Activated CD8-positive, alpha-beta T cell treated with anti-CD3 and anti-CD28 coated beads for 36 hours (primary cell): ENCODE data around the gene MTR. TPM values are rescaled to one million over a fixed set of nuclear protein-coding genes. Genes with fewer than 3 reads are reported as not detected.

Source experiments
- ATAC-seq: fragments of 200-7000 bp; cut with Tn5 transposase; one replicate; pipeline ENCODE4 v1.10.0; 2021; ENCODE audit warnings: mild to moderate bottlenecking, moderate library complexity
- CTCF ChIA-PET: fragments of 350-600 bp; sonication (Branson Sonifier 250); formaldehyde crosslinking; loops from one replicate; lab custom pipeline; 2021; ENCODE audit warnings: antibody characterized with exemption; lab: Charles Lee
- POLR2A ChIA-PET: fragments of 350-600 bp; sonication (Branson Sonifier 250); formaldehyde crosslinking; loops from one replicate; lab custom pipeline; 2021; ENCODE audit warnings: antibody characterized with exemption; lab: Charles Lee
- DNase-seq: peaks from one replicate; pipeline ENCODE4 v3.0.0-alpha.2; 2020
- H3K27ac Mint-ChIP-seq: one replicate; pipeline ENCODE4 v1.8.0; 2021; ENCODE audit warnings: mild to moderate bottlenecking, mixed read lengths
- H3K27me3 Mint-ChIP-seq: one replicate; pipeline ENCODE4 v1.8.0; 2021; ENCODE audit warnings: mixed read lengths
- H3K36me3 Mint-ChIP-seq: one replicate; pipeline ENCODE4 v1.8.0; 2021; ENCODE audit warnings: low read depth, mixed read lengths
- H3K4me1 Mint-ChIP-seq: one replicate; pipeline ENCODE4 v1.8.0; 2021; ENCODE audit warnings: low read depth, mixed read lengths
- H3K4me3 Mint-ChIP-seq: one replicate; pipeline ENCODE4 v1.8.0; 2021; ENCODE audit warnings: mild to moderate bottlenecking, moderate library complexity, mixed read lengths
- H3K9me3 Mint-ChIP-seq: one replicate; pipeline ENCODE4 v1.8.0; 2021; ENCODE audit warnings: mixed read lengths
- intact Hi-C: fragments of 100-400 bp; cut with micrococcal nuclease; formaldehyde crosslinking; loops from one replicate; pipeline ENCODE4 v1.10.0; 2022
- total RNA-seq, 2 experiments: library from RNA; stranded (reverse); gene quantifications; one replicate each; pipeline ENCODE4 v1.2.3, GENCODE V29; 2021
- TF ChIP-seq, protein P1 (sequence below): fragments of 200-600 bp; IDR thresholded peaks from one replicate; pipeline ENCODE4 v1.8.0; 2022; ENCODE audit warnings: antibody characterized with exemption, mild to moderate bottlenecking

The MTR gene
- total RNA-seq, 2 experiments from 2014 or later: 72.4 to 72.7 TPM

DNA sequence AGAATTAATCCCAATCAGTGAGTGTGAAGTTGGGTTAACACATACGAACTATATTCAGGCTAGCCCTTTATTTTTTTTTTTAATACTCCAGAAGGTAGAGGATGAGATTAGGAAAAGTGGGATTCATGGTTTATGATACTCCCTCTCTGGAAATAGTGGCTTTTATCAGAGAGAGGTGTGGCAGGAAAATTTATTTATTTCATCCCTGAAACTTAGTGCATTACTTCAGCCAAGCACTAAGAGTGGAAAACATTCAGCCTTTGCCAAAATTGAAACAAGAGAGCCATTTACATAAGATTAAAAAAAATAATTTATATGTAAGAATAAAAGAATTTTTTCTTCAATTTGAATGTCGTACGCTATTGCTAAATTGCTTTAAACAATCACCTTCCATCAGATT, 35.0 kb downstream of the MTR start:
- DNase-seq (no peak), ATAC-seq (no peak)
- no peak overlapping the region for H3K4me3 Mint-ChIP-seq
- ChIA-PET CTCF (interaction anchor here (1.8 kb wide), 1 partner anchor 556 kb away, joined by 4 read pairs; no protein-coding TSS in a partner anchor), POLR2A (no interaction called here)
- H3K36me3 Mint-ChIP-seq: peaks cover 60% of the 10 kb centered on the region
- TF ChIP-seq, protein P1, sequence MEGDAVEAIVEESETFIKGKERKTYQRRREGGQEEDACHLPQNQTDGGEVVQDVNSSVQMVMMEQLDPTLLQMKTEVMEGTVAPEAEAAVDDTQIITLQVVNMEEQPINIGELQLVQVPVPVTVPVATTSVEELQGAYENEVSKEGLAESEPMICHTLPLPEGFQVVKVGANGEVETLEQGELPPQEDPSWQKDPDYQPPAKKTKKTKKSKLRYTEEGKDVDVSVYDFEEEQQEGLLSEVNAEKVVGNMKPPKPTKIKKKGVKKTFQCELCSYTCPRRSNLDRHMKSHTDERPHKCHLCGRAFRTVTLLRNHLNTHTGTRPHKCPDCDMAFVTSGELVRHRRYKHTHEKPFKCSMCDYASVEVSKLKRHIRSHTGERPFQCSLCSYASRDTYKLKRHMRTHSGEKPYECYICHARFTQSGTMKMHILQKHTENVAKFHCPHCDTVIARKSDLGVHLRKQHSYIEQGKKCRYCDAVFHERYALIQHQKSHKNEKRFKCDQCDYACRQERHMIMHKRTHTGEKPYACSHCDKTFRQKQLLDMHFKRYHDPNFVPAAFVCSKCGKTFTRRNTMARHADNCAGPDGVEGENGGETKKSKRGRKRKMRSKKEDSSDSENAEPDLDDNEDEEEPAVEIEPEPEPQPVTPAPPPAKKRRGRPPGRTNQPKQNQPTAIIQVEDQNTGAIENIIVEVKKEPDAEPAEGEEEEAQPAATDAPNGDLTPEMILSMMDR: no peak
- no peak overlapping the region for H3K27ac Mint-ChIP-seq
- H3K4me1 Mint-ChIP-seq: peaks cover 5% of the 10 kb centered on the region
- H3K27me3 Mint-ChIP-seq: no peaks in the 10 kb centered on the region
- intact Hi-C loops: no loop called here
- no peaks in the 10 kb centered on the region for H3K9me3 Mint-ChIP-seq

DNA sequence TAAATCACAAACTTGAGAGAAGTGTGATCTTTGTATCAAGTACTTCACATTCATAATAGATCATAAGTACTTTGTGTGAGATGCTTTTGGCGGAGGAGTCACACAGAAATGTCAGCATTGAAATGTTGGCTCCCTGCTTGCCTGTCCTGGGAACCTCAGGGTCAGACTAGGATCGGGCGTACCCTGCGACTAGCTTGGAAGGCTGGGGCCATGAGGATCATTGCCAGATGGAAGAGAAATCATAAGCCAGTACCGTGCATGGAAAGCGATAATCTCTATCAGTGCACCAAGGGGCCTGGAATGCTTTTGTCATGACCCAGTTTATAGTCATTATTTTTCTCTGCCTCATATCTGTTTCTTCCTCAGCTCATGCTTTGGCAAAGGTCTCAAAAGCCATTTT, 35.5 kb downstream of the MTR start:
- H3K9me3 Mint-ChIP-seq: no peaks in the 10 kb centered on the region

DNA sequence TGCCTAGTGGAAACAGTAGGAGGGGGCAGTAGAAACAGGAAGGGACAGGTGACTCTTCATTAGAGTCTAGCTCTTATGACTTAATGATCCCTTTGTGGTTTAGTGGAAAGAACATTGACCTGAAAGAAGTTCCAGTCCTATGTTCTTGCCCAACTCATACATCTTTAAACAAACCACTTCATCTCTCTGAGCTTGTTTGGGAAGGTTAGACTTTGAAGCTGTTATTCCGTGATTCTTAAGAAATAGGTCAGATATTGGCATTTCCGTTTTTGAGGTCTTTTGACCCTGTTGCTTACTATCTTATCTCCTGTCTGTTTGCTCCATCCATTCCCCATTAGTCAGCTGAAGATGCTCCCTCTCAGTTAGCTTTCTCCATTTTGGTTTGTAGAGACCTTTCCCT, 38.5 kb downstream of the MTR start:
- ChIA-PET CTCF (interaction anchor here (0.8 kb wide), 1 partner anchor 18 kb away, joined by 3 read pairs; no protein-coding TSS in a partner anchor), POLR2A (no interaction called here)
- Mint-ChIP-seq H3K27ac (no peak overlapping the region), H3K36me3 (peaks cover 57% of the 10 kb centered on the region), H3K27me3 (no peaks in the 10 kb centered on the region), H3K4me3 (no peak overlapping the region), H3K4me1 (peaks cover 7% of the 10 kb centered on the region), H3K9me3 (no peaks in the 10 kb centered on the region)
- TF ChIP-seq, protein P1: no peak
- DNase-seq (no peak), ATAC-seq (no peak)
- intact Hi-C loops: no loop called here

More for the DNA sequence above, 35.5 kb downstream of the MTR start:
- Mint-ChIP-seq H3K36me3 (peaks cover 62% of the 10 kb centered on the region), H3K4me1 (peaks cover 7% of the 10 kb centered on the region), H3K4me3 (no peak overlapping the region), H3K27me3 (no peaks in the 10 kb centered on the region), H3K27ac (no peak overlapping the region)
- intact Hi-C loops: no loop called here
- TF ChIP-seq, protein P1: no peak
- no peak for ATAC-seq
- POLR2A ChIA-PET: no interaction called here
- CTCF ChIA-PET: interaction anchor here (1.8 kb wide), 1 partner anchor 555 kb away, joined by 4 read pairs; no protein-coding TSS in a partner anchor
- DNase-seq: no peak

DNA sequence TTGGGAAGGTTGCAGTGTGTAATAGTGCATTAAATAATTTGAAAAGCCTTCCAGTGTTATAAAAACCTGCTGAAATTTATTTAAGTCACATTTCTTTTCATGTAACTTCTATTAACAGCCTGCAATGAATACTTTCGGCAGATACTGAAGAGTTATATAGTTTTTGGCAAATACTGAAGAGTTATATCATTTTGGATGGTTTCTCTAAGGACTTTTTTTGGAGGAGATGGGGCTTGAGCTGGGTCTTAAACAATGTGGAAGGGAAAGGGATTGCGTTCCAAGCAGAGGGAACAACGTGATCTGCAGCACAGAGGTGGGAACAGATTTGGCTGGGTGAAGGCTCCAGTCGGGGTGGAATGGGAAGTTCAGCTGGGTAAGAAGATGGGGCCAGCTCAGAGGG, 39.8 kb downstream of the MTR start:
- intact Hi-C loops: no loop called here
- Mint-ChIP-seq H3K36me3 (peaks cover 58% of the 10 kb centered on the region), H3K27ac (no peak overlapping the region), H3K4me1 (peaks cover 7% of the 10 kb centered on the region), H3K4me3 (no peak overlapping the region), H3K27me3 (no peaks in the 10 kb centered on the region), H3K9me3 (no peaks in the 10 kb centered on the region)
- CTCF ChIA-PET: no interaction called here
- POLR2A ChIA-PET: interaction anchor here (0.7 kb wide), 2 partner anchors 10 to 19 kb away, joined by 4 read pairs; no protein-coding TSS in a partner anchor
- DNase-seq (no peak), ATAC-seq (no peak)
- TF ChIP-seq, protein P1: no peak

DNA sequence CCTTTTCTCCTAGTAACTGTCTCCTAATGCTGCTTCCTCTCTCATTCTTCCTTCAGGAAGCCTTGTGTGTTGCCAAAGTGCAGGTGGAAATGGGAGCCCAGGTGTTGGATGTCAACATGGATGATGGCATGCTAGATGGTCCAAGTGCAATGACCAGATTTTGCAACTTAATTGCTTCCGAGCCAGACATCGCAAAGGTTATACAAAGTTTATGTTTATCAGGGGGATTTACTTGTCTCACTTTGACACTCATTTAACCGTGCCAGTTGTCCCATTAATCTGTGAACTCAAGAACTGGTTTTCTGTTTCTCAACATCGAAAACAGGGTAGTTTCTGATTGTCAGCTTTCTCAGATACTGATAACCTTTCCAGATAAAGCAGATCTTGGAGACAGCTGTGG, 40.4 kb downstream of the MTR start:
- peaks cover 60% of the 10 kb centered on the region for H3K36me3 Mint-ChIP-seq
- ChIA-PET POLR2A (interaction anchor here (0.7 kb wide), 2 partner anchors 9 to 19 kb away, joined by 4 read pairs; no protein-coding TSS in a partner anchor), CTCF (interaction anchor here (1.8 kb wide), 1 partner anchor 15 kb away, joined by 4 read pairs; no protein-coding TSS in a partner anchor)
- no peaks in the 10 kb centered on the region for H3K27me3 Mint-ChIP-seq
- ATAC-seq: no peak
- intact Hi-C loops: no loop called here
- no peak overlapping the region for H3K4me3 Mint-ChIP-seq
- TF ChIP-seq, protein P1: no peak
- peaks cover 7% of the 10 kb centered on the region for H3K4me1 Mint-ChIP-seq
- H3K9me3 Mint-ChIP-seq: no peaks in the 10 kb centered on the region
- H3K27ac Mint-ChIP-seq: no peak overlapping the region
- no peak for DNase-seq
